ENCODE measurements around the gene B4GALT1.

DNA sequence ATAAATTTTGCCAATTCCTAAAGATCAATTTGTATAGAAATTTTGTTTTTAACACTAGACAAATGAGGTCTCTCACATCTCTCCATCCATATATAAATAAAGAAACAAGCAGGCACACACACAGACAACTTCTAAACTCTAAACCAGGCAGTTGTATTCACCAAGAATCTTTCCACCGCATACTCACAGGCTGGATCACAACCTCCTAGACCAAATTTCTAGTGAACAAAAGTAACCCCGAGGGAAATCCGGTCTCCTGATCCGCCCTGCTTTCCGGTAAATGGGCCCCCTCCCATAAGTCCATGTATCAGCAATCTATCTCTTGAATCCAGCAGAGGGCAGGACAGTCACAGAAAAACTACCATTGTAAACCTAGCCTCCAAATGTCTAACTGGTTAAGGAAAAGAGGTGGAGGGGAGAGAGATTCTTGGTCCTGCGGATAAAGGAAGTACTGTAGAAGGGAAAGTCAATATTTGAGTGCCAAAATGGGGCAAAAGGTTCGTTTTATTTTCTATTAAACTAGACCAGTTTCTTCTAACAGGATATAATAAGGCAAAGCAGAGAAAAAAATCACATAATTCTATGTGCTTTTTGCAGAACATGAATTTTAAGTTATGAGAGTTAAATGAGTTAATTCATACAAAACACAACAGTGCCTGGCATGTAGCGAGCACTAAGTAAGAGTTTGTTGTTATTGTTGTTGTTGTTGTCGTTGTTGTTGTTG is 85.8 kb downstream of the B4GALT1 start:
- TF ChIP-seq, protein P1, sequence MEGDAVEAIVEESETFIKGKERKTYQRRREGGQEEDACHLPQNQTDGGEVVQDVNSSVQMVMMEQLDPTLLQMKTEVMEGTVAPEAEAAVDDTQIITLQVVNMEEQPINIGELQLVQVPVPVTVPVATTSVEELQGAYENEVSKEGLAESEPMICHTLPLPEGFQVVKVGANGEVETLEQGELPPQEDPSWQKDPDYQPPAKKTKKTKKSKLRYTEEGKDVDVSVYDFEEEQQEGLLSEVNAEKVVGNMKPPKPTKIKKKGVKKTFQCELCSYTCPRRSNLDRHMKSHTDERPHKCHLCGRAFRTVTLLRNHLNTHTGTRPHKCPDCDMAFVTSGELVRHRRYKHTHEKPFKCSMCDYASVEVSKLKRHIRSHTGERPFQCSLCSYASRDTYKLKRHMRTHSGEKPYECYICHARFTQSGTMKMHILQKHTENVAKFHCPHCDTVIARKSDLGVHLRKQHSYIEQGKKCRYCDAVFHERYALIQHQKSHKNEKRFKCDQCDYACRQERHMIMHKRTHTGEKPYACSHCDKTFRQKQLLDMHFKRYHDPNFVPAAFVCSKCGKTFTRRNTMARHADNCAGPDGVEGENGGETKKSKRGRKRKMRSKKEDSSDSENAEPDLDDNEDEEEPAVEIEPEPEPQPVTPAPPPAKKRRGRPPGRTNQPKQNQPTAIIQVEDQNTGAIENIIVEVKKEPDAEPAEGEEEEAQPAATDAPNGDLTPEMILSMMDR (IDR thresholded peaks at IDR 0.05 in 8 of 11, conservative IDR thresholded peaks at IDR 0.05 in 3 of 11) = peak; percentile 74 to 98 (median 86)
- TF ChIP-seq POLR2A (IDR thresholded peaks at IDR 0.05) = no peak

Data from spleen (tissue), 7 donors.